Brain microvascular endothelial cell (primary cell): ENCODE results near the gene CLTA.
A peak's percentile ranks its signal among the peaks of the same experiment; 100 is the strongest.
"Not testable (repeated sequence)": the region's sequence is repeated elsewhere in the genome, so short reads cannot be mapped to it uniquely, and the experiment has no call there.

Source experiments
- DNase-seq: peaks from one replicate; pipeline ENCODE4 v3.0.0-alpha.2; 2020
- H3K27ac ChIP-seq: fragments of 250-450 bp; sonication (Bioruptor Pico); 2 replicates; pipeline ENCODE4 v1.5.1; 2020; ENCODE audit warnings: mild to moderate bottlenecking, moderate library complexity
- H3K27me3 ChIP-seq: fragments of 250-450 bp; sonication (Bioruptor Pico); replicated peaks from 2 replicates; pipeline ENCODE4 v1.5.1; 2020; ENCODE audit warnings: mild to moderate bottlenecking
- H3K36me3 ChIP-seq: fragments of 250-450 bp; sonication (Bioruptor Pico); replicated peaks from 2 replicates; pipeline ENCODE4 v1.5.1; 2020; ENCODE audit warnings: mild to moderate bottlenecking
- H3K4me3 ChIP-seq: 2 replicates; pipeline ENCODE4 v1.5.1; 2011; ENCODE audit warnings: low read depth, mild to moderate bottlenecking, control low read depth, low read length, moderate library complexity
- in situ Hi-C: cut with HindIII; loops from 2 replicates; pipeline ENCODE4 v1.10.0; 2017; ENCODE audit warnings: low sequenced_read_pairs, low pct_ligation_motif_present
- TF ChIP-seq, protein P1 (sequence below): IDR thresholded peaks from 2 replicates; pipeline ENCODE4 v1.5.1; 2011; ENCODE audit warnings: low read depth, mild to moderate bottlenecking, moderate library complexity, low read length, control low read depth, inconsistent platforms; ENCODE audit errors: missing control alignments

Gene CLTA

DNA sequence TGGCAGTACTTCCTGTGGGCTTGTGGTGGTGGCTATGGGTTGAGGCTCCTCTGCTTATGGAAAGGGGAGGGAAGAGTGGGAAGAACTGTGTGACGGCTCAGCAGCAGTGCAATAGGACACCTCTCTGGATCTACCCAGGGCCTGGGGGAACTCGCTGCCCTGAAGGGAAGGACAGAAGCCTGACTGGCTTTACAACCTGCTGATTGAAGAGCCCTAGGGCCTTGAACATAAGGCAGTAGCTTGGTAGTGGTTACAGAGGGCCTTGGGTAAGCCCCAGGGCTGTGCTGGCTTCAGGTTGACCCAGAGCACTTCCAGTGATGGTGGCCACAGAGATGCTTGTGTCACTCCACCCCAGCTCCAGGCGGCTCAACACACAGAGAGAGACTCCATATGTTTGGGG, 16.0 kb upstream of the CLTA start:
- DNase-seq = no peak
- no peak overlapping the region for H3K4me3 ChIP-seq
- no peaks in the 10 kb centered on the region for H3K36me3 ChIP-seq
- TF ChIP-seq, protein P1, sequence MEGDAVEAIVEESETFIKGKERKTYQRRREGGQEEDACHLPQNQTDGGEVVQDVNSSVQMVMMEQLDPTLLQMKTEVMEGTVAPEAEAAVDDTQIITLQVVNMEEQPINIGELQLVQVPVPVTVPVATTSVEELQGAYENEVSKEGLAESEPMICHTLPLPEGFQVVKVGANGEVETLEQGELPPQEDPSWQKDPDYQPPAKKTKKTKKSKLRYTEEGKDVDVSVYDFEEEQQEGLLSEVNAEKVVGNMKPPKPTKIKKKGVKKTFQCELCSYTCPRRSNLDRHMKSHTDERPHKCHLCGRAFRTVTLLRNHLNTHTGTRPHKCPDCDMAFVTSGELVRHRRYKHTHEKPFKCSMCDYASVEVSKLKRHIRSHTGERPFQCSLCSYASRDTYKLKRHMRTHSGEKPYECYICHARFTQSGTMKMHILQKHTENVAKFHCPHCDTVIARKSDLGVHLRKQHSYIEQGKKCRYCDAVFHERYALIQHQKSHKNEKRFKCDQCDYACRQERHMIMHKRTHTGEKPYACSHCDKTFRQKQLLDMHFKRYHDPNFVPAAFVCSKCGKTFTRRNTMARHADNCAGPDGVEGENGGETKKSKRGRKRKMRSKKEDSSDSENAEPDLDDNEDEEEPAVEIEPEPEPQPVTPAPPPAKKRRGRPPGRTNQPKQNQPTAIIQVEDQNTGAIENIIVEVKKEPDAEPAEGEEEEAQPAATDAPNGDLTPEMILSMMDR = no peak
- no peaks in the 10 kb centered on the region for H3K27me3 ChIP-seq
- in situ Hi-C loops = no loop called here
- H3K27ac ChIP-seq = no peak overlapping the region

DNA sequence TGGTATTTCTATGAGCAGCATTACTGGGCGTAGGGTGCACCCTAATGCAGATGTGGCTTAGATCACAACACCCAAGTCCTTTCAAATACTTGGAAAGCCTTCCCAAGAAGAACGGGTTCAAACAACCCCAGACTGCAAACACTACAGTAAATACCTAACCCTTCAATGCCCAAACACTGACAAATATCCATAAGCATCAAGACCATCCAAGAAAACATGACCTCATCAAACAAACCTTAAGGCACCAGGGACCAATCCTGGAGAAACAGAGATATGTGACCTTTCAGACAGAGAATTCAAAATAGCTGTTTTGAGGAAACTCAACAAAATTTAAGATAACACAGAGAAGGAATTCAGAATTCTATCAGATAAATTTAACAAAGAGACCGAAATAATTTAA, 15.5 kb upstream of the CLTA start:
- H3K27me3 ChIP-seq, H3K36me3 ChIP-seq, in situ Hi-C loops, H3K27ac ChIP-seq, H3K4me3 ChIP-seq, DNase-seq: not testable (repeated sequence)

DNA sequence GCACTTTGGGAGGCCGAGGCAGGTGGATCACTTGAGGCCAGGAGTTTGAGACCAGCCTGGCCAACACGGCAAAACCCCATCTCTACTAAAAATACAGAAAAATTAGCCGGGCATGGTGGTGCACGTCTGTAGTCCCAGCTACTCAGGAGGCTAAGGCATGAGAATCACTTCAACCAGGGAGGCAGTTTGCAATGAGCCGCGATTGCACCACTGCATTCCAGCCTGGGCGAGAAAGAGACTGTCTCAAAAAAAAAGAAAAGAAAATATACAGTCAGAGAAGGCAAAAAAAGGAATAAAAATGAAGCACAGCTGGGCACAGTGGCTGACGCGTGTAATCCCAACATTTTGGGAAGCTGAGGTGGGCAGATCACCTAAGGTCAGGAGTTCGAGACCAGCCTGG, 14.2 kb upstream of the CLTA start:
- H3K36me3 ChIP-seq, H3K27me3 ChIP-seq, in situ Hi-C loops, H3K27ac ChIP-seq, DNase-seq, H3K4me3 ChIP-seq: not testable (repeated sequence)

DNA sequence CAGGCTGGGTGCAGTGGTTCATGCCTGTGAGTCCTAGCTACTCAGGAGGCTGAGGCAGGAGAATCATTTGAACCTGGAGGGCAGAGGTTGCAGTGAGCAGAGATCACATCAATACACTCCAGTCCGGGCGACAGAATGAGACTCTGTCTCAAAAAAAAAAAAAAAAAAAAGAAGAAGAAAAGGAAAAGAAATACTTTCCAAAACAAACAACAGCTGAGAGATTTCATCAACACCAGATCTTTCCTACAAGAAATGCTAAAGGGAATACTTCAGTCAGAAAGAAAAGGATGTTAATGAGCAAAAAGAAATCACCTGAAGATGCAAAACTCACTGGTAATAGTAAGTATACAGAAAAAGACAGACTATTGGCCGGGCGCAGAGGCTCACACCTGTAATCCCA, 13.2 kb upstream of the CLTA start:
- in situ Hi-C loops = no loop called here
- TF ChIP-seq, protein P1 = no peak
- no peaks in the 10 kb centered on the region for H3K27me3 ChIP-seq
- no peaks in the 10 kb centered on the region for H3K36me3 ChIP-seq
- no peak for DNase-seq
- H3K27ac ChIP-seq = no peak overlapping the region
- no peak overlapping the region for H3K4me3 ChIP-seq

DNA sequence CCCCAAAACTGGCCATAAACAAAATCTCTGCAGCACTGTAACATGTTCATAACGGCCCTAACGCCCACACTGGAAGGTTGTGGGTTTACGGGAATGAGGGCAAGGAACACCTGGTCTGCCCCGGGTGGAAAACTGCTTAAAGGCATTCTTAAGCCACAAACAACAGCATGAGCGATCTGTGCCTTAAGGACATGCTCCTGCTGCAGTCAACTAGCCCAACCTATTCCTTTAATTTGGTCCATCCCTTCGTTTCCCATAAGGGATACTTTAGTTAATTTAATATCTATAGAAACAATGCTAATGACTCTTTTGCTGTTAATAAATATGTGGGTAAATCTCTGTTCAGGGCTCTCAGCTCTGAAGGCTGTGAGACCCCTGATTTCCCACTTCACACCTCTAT, 10.5 kb upstream of the CLTA start:
- in situ Hi-C loops, H3K36me3 ChIP-seq, H3K27ac ChIP-seq, H3K4me3 ChIP-seq, DNase-seq, H3K27me3 ChIP-seq: not testable (repeated sequence)

DNA sequence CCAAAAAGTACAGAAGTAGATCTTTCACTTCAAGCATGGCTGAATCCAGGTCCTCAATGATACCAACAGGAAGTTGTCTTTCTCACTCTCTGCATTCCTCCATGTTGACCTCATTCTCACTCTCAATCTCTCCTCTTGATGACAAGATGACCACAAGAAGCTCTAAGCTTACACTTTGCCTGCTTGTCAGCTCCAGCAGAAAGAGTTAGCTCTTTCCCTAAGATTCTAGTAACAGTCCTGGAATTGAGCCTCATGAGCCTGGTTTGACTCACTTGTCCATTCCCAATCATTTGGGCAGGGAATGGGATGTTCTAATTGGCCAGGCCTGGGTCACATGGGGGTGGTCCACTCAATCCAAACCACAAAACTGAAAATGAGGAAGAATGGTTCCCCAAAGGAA, 3.3 kb upstream of the CLTA start:
- Histone ChIP-seq H3K27ac (peak overlapping the region; percentile 11), H3K27me3 (no peaks in the 10 kb centered on the region), H3K36me3 (no peaks in the 10 kb centered on the region), H3K4me3 (no peak overlapping the region)
- TF ChIP-seq, protein P1 = no peak
- in situ Hi-C loops = no loop called here
- peak; percentile 73 for DNase-seq

DNA sequence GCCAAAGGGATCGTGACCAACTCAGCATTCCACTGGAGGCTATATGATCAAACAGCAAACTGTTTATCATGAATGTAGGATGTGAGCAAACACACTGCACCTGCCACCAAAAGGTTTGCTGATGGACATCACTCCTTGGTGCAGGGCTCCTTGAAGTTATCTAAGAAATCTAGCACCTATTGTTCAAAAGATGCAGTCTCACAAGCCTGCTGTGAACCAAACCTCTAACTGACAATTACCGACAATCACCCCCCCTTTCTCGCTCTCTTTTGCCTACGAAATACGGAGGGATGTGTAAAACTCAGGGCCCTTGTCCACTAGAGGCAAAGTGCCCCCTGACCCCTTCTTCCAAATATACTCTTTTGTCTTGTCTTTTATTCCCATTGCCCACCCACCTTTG, 2.5 kb upstream of the CLTA start:
- in situ Hi-C loops = no loop called here
- no peak for DNase-seq
- no peaks in the 10 kb centered on the region for H3K36me3 ChIP-seq

More for the DNA sequence above, 2.5 kb upstream of the CLTA start:
- no peaks in the 10 kb centered on the region for H3K27me3 ChIP-seq
- H3K27ac ChIP-seq = no peak overlapping the region
- TF ChIP-seq, protein P1 = no peak
- H3K4me3 ChIP-seq = no peak overlapping the region
